HG02884 (cell line): ENCODE results near the gene YPEL2.
"Not testable (repeated sequence)": the region's sequence is repeated elsewhere in the genome, so short reads cannot be mapped to it uniquely, and the experiment has no call there.

Experiments used
- ATAC-seq: cut with Tn5 transposase; IDR thresholded peaks from one replicate; pipeline ENCODE4 v1.9.1; 2021; ENCODE audit warnings: mild to moderate bottlenecking, moderate library complexity; ENCODE audit not compliant: unreplicated experiment

Gene YPEL2

GRCh38 chr17:59401274-59401673 is 69.8 kb downstream of the YPEL2 start:
- ATAC-seq: no peak

GRCh38 chr17:59401725-59402124 is 70.3 kb downstream of the YPEL2 start:
- ATAC-seq: no peak

- ATAC-seq: no peak
Measured at GRCh38 chr17:59402760-59403159, 71.3 kb downstream of the YPEL2 start.

- ATAC-seq: no peak
Measured at GRCh38 chr17:59404471-59404870, 73.0 kb downstream of the YPEL2 start.

- ATAC-seq: no peak
Measured at GRCh38 chr17:59405944-59406705, 74.7 kb downstream of the YPEL2 start.

- ATAC-seq: no peak
Measured at GRCh38 chr17:59406808-59407381, 75.4 kb downstream of the YPEL2 start.

- ATAC-seq: no peak
Measured at GRCh38 chr17:59409336-59410048, 78.0 kb downstream of the YPEL2 start.

- no peak for ATAC-seq
Measured at GRCh38 chr17:59410049-59410437, 78.6 kb downstream of the YPEL2 start.

- ATAC-seq: not testable (repeated sequence)
Measured at GRCh38 chr17:59412431-59412830, 81.0 kb downstream of the YPEL2 start.

- ATAC-seq: no peak
Measured at GRCh38 chr17:59413014-59413766, 81.7 kb downstream of the YPEL2 start.

- ATAC-seq: no peak
Measured at GRCh38 chr17:59415397-59415796, 83.9 kb downstream of the YPEL2 start.

- ATAC-seq: no peak
Measured at GRCh38 chr17:59416184-59416583, 84.7 kb downstream of the YPEL2 start.

GRCh38 chr17:59417452-59417851 is 86.0 kb downstream of the YPEL2 start:
- ATAC-seq: no peak

- ATAC-seq: no peak
Measured at GRCh38 chr17:59418732-59419166, 87.3 kb downstream of the YPEL2 start.

GRCh38 chr17:59420901-59421300 is 89.4 kb downstream of the YPEL2 start:
- no peak for ATAC-seq

- no peak for ATAC-seq
Measured at GRCh38 chr17:59421722-59422121, 90.3 kb downstream of the YPEL2 start.

- no peak for ATAC-seq
Measured at GRCh38 chr17:59423137-59423724, 91.8 kb downstream of the YPEL2 start.

- no peak for ATAC-seq
Measured at GRCh38 chr17:59423903-59424302, 92.4 kb downstream of the YPEL2 start.

- ATAC-seq: no peak
Measured at GRCh38 chr17:59424331-59424730, 92.9 kb downstream of the YPEL2 start.

- ATAC-seq: no peak
Measured at GRCh38 chr17:59425085-59425931, 93.9 kb downstream of the YPEL2 start.
